Activated B cell treated with CpG ODN at 0.5 μM for 24 hours (primary cell): Measurements from ENCODE around the gene CEP70. TPM values are rescaled to one million over a fixed set of nuclear protein-coding genes. Genes with fewer than 3 reads are reported as not detected.
"Not testable (repeated sequence)": the region's sequence is repeated elsewhere in the genome, so short reads cannot be mapped to it uniquely, and the experiment has no call there.

Experiments
- ATAC-seq: fragments of 200-7000 bp; cut with Tn5 transposase; one replicate; pipeline ENCODE4 v1.10.0; 2021; ENCODE audit warnings: low read depth, mild to moderate bottlenecking, moderate library complexity
- CTCF ChIA-PET: fragments of 350-600 bp; sonication (Branson Sonifier 250); formaldehyde crosslinking; loops from one replicate; lab custom pipeline; 2021; ENCODE audit warnings: antibody characterized with exemption; lab: Charles Lee
- POLR2A ChIA-PET: fragments of 350-600 bp; sonication (Branson Sonifier 250); formaldehyde crosslinking; loops from one replicate; lab custom pipeline; 2021; ENCODE audit warnings: antibody characterized with exemption; lab: Charles Lee
- DNase-seq: peaks from one replicate; pipeline ENCODE4 v3.0.0; 2022
- H3K27ac Mint-ChIP-seq: one replicate; pipeline ENCODE4 v1.8.0; 2020; ENCODE audit warnings: mixed read lengths
- H3K27me3 Mint-ChIP-seq: one replicate; pipeline ENCODE4 v1.8.0; 2021; ENCODE audit warnings: mixed read lengths
- H3K36me3 Mint-ChIP-seq: one replicate; pipeline ENCODE4 v1.8.0; 2021; ENCODE audit warnings: low read depth, mixed read lengths
- H3K4me1 Mint-ChIP-seq: one replicate; pipeline ENCODE4 v1.8.0; 2021; ENCODE audit warnings: mixed read lengths
- H3K4me3 Mint-ChIP-seq: one replicate; pipeline ENCODE4 v1.8.0; 2020; ENCODE audit warnings: mild to moderate bottlenecking, mixed read lengths
- H3K9me3 Mint-ChIP-seq: one replicate; pipeline ENCODE4 v1.8.0; 2020; ENCODE audit warnings: mixed read lengths
- CTCF ChIP-seq: fragments of 200-600 bp; IDR thresholded peaks from one replicate; pipeline ENCODE4 v1.8.0; 2022; ENCODE audit warnings: antibody characterized with exemption, mild to moderate bottlenecking
- intact Hi-C: fragments of 100-400 bp; cut with micrococcal nuclease; formaldehyde crosslinking; loops from one replicate; pipeline ENCODE4 v1.15.1; 2024
- total RNA-seq: library from RNA; stranded (reverse); gene quantifications from 2 replicates; pipeline ENCODE4 v1.2.3, GENCODE V29; 2022

CEP70 gene
- total RNA-seq, 1 donor from 2014 or later = 11.0 TPM

GRCh38 chr3:138455801-138456716, 138.0 kb downstream of the CEP70 start:
- no peaks in the 10 kb centered on the region for H3K36me3 Mint-ChIP-seq
- intact Hi-C loops = no loop called here
- ChIA-PET POLR2A (no interaction called here), CTCF (no interaction called here)
- no peak for TF ChIP-seq CTCF
- H3K4me3 Mint-ChIP-seq = no peak overlapping the region
- peaks cover 11% of the 10 kb centered on the region for H3K27me3 Mint-ChIP-seq
- DNase-seq (no peak), ATAC-seq (no peak)
- no peaks in the 10 kb centered on the region for H3K9me3 Mint-ChIP-seq
- H3K4me1 Mint-ChIP-seq = no peaks in the 10 kb centered on the region
- no peak overlapping the region for H3K27ac Mint-ChIP-seq

- H3K36me3 Mint-ChIP-seq, DNase-seq, POLR2A ChIA-PET, intact Hi-C loops, H3K4me1 Mint-ChIP-seq, H3K4me3 Mint-ChIP-seq, CTCF ChIA-PET, H3K27ac Mint-ChIP-seq, H3K9me3 Mint-ChIP-seq, ATAC-seq: not testable (repeated sequence)
- H3K27me3 Mint-ChIP-seq = peaks cover 11% of the 10 kb centered on the region
Measured at GRCh38 chr3:138453940-138454339, 140.1 kb downstream of the CEP70 start.

- DNase-seq = no peak
- no peak for ATAC-seq
- H3K27me3 Mint-ChIP-seq = peaks cover 8% of the 10 kb centered on the region
- no peak for TF ChIP-seq CTCF
- ChIA-PET CTCF (no interaction called here), POLR2A (no interaction called here)
- H3K4me3 Mint-ChIP-seq = no peak overlapping the region
- no peaks in the 10 kb centered on the region for H3K9me3 Mint-ChIP-seq
- H3K27ac Mint-ChIP-seq = no peak overlapping the region
- H3K36me3 Mint-ChIP-seq = no peaks in the 10 kb centered on the region
- H3K4me1 Mint-ChIP-seq = no peaks in the 10 kb centered on the region
- intact Hi-C loops = no loop called here
Measured at GRCh38 chr3:138452436-138452835, 141.6 kb downstream of the CEP70 start.

GRCh38 chr3:138451595-138452162, 142.4 kb downstream of the CEP70 start:
- H3K4me3 Mint-ChIP-seq = no peak overlapping the region
- DNase-seq (no peak), ATAC-seq (no peak)
- CTCF ChIA-PET = no interaction called here
- no peak for TF ChIP-seq CTCF
- H3K9me3 Mint-ChIP-seq = no peaks in the 10 kb centered on the region
- peaks cover 6% of the 10 kb centered on the region for H3K27me3 Mint-ChIP-seq
- no peak overlapping the region for H3K27ac Mint-ChIP-seq
- H3K4me1 Mint-ChIP-seq = no peaks in the 10 kb centered on the region
- POLR2A ChIA-PET = no interaction called here
- intact Hi-C loops = no loop called here
- H3K36me3 Mint-ChIP-seq = no peaks in the 10 kb centered on the region

GRCh38 chr3:138450704-138451424, 143.2 kb downstream of the CEP70 start:
- no peaks in the 10 kb centered on the region for H3K9me3 Mint-ChIP-seq
- ATAC-seq = no peak
- CTCF ChIA-PET = no interaction called here
- TF ChIP-seq CTCF = no peak
- H3K27me3 Mint-ChIP-seq = peaks cover 6% of the 10 kb centered on the region
- POLR2A ChIA-PET = no interaction called here
- DNase-seq = no peak
- H3K4me1 Mint-ChIP-seq = no peaks in the 10 kb centered on the region
- no peaks in the 10 kb centered on the region for H3K36me3 Mint-ChIP-seq
- no peak overlapping the region for H3K27ac Mint-ChIP-seq
- intact Hi-C loops = no loop called here
- no peak overlapping the region for H3K4me3 Mint-ChIP-seq
